ENCODE measurements around the gene NEURL4.
A peak's percentile ranks its signal among the peaks of the same experiment; 100 is the strongest.

NEURL4 gene

GRCh38 chr17:7309628-7310027 lies 19.5 kb downstream of the NEURL4 start:
- TF ChIP-seq, protein P1, sequence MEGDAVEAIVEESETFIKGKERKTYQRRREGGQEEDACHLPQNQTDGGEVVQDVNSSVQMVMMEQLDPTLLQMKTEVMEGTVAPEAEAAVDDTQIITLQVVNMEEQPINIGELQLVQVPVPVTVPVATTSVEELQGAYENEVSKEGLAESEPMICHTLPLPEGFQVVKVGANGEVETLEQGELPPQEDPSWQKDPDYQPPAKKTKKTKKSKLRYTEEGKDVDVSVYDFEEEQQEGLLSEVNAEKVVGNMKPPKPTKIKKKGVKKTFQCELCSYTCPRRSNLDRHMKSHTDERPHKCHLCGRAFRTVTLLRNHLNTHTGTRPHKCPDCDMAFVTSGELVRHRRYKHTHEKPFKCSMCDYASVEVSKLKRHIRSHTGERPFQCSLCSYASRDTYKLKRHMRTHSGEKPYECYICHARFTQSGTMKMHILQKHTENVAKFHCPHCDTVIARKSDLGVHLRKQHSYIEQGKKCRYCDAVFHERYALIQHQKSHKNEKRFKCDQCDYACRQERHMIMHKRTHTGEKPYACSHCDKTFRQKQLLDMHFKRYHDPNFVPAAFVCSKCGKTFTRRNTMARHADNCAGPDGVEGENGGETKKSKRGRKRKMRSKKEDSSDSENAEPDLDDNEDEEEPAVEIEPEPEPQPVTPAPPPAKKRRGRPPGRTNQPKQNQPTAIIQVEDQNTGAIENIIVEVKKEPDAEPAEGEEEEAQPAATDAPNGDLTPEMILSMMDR (IDR thresholded peaks at IDR 0.05; ENCODE audit: low read depth, low read length, missing control alignments), result no peak
- DNase-seq (ENCODE audit: extremely low read depth, low read depth), result no peak
- peak overlapping the region; percentile 98 for H3K4me3 ChIP-seq (replicated peaks; ENCODE audit: low read depth, low read length)

DNA sequence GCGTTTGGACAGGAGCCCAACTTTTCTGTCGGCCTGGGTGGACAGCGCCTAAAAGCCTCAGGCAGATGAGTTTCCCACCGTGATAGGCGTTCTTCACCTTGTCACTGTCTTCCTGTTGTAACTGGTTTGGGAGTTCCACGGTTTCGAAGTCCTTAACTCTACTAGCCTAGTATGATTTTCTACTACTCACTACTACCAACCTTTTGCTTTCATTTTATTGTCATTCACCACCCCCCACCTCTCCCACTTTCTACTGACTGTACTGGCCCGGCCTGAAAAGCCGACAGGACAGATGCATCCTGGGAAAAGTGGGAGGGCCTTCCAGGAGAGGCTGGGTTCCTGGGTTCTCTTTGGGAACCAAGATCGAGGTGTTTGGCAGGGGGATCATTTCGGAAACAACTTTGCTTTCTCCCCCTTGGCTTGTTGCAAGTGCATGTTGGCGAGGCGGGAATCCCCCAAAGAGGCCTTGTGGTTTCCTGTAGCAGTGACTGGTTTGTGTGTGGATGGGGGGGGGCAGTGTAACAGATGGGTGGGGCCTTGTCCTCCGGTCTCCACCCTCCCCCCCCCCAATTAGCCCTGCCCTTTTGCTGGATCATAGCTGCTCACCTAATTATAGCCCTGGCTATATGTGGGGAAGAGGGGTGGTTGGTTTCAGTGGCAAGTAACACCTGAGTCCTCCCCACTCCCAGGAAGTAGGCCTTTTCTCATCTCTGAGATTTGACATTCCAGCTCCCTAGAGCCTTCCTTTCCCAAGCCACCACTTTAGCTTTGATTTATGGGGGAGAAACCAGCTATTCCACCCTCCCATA lies 20.3 kb downstream of the NEURL4 start:
- DNase-seq (ENCODE audit: extremely low read depth, low read depth), result no peak
- peak overlapping the region; percentile 98 for H3K4me3 ChIP-seq (replicated peaks; ENCODE audit: low read depth, low read length)
- TF ChIP-seq, protein P1 (IDR thresholded peaks at IDR 0.05; ENCODE audit: low read depth, low read length, missing control alignments), result no peak

- TF ChIP-seq, protein P1 (IDR thresholded peaks at IDR 0.05; ENCODE audit: low read depth, low read length, missing control alignments), result no peak
- DNase-seq (ENCODE audit: extremely low read depth, low read depth), result no peak
- peak overlapping the region; percentile 98 for H3K4me3 ChIP-seq (replicated peaks; ENCODE audit: low read depth, low read length)
Measured at GRCh38 chr17:7307686-7308624, 21.2 kb downstream of the NEURL4 start.

- DNase-seq (ENCODE audit: extremely low read depth, low read depth), result peak; percentile 100
- TF ChIP-seq, protein P1 (IDR thresholded peaks at IDR 0.05; ENCODE audit: low read depth, low read length, missing control alignments), result no peak
- peak within 1 kb of the TSS; percentile 98 for H3K4me3 ChIP-seq (replicated peaks; ENCODE audit: low read depth, low read length)
Measured at GRCh38 chr17:7306911-7307685, 22.0 kb downstream of the NEURL4 start, which contains the start of gene EIF5A. TSS of gene EIF5A (plus strand) at chr17:7307628. CDS start at chr17:7309636, 2,008 bp downstream.

DNA sequence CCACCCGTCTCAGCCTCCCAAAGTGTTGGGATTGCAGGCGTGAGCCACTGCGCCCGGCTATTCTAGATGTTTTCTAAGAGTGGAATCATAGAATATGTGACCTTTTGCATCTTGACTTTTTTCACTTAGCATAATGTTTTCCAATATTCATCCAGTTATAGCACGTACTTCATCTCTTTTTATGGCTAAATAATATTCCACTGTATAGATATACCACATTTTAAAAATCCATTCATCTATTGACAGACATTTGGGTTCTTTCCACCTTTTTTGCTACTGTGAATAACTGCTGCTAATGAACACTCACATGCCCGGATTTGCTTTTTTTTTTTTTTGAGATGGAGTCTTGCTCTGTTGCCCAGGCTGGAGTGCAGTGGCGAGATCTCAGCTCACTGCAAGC lies 25.0 kb downstream of the NEURL4 start:
- TF ChIP-seq, protein P1 (IDR thresholded peaks at IDR 0.05; ENCODE audit: low read depth, low read length, missing control alignments), result no peak
- DNase-seq (ENCODE audit: extremely low read depth, low read depth), result no peak
- H3K4me3 ChIP-seq (replicated peaks; ENCODE audit: low read depth, low read length), result no peak overlapping the region

- H3K4me3 ChIP-seq (replicated peaks; ENCODE audit: low read depth, low read length), result no peak overlapping the region
- no peak for DNase-seq (ENCODE audit: extremely low read depth, low read depth)
- TF ChIP-seq, protein P1 (IDR thresholded peaks at IDR 0.05; ENCODE audit: low read depth, low read length, missing control alignments), result peak; percentile 94
Measured at GRCh38 chr17:7296189-7296861, 32.8 kb downstream of the NEURL4 start.

Data from HFF-Myc (cell line).